Ectodermal cell (in vitro differentiated cells): ENCODE data around the gene SOX8.
"Not testable (repeated sequence)": the region's sequence is repeated elsewhere in the genome, so short reads cannot be mapped to it uniquely, and the experiment has no call there.

Experiments used
- H3K27ac ChIP-seq: 2 replicates; pipeline ENCODE4 v1.7.0; 2013; ENCODE audit warnings: mild to moderate bottlenecking, low read depth, low read length; ENCODE audit not compliant: insufficient read depth, poor library complexity, severe bottlenecking
- H3K27me3 ChIP-seq: 2 replicates; pipeline ENCODE4 v1.7.0; 2013; ENCODE audit warnings: mild to moderate bottlenecking, low read length; ENCODE audit not compliant: insufficient read depth, control insufficient read depth, poor library complexity, severe bottlenecking
- H3K36me3 ChIP-seq: one replicate; pipeline ENCODE4 v1.7.0; 2013; ENCODE audit warnings: low read length; ENCODE audit not compliant: control insufficient read depth, insufficient read depth
- H3K4me1 ChIP-seq: one replicate; pipeline ENCODE4 v1.7.0; 2013; ENCODE audit warnings: low read length; ENCODE audit not compliant: control insufficient read depth, insufficient read depth
- H3K4me3 ChIP-seq: 2 replicates; pipeline ENCODE4 v1.7.0; 2013; ENCODE audit warnings: low read depth, low read length, control low read depth; ENCODE audit not compliant: insufficient read depth
- H3K9me3 ChIP-seq: 2 replicates; pipeline ENCODE4 v1.7.0; 2013; ENCODE audit warnings: mild to moderate bottlenecking, low read length, moderate library complexity; ENCODE audit not compliant: control insufficient read depth
- WGBS, 2 experiments: methylation state at CpG; one replicate each; pipeline ENCODE4 v1.1.7; 2013; ENCODE audit warnings: missing lambda C conversion rate in 2 of 2; 5-methylcytosine and 5-hydroxymethylcytosine counted together

SOX8 gene

DNA sequence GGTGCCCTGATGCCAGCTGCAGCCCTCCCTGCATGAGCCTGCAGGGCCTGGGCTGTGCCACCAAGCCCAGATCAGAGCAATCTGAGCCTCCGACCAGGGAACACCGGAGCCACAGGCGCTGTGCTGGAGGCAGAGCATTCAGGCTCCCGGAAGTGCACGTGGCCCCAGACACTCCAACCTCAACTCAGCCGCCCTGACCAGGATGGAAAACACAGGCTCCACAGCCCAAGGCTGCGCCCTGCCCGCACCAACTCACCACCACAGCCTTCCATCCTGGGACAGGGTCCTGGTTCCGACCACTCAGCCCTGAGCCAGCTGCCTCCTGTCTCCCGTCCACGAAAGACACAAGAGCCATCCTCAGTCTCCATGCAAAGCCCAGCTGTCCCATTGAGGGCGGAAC, 29.2 kb upstream of the SOX8 start:
- H3K27ac ChIP-seq: no peak overlapping the region
- no peaks in the 10 kb centered on the region for H3K4me1 ChIP-seq
- WGBS, 2 experiments: 85 to 86% methylated on average over 12 of the region's 12 CpGs
- no peaks in the 10 kb centered on the region for H3K9me3 ChIP-seq
- H3K4me3 ChIP-seq: no peak overlapping the region
- H3K36me3 ChIP-seq: no peaks in the 10 kb centered on the region
- H3K27me3 ChIP-seq: no peaks in the 10 kb centered on the region

DNA sequence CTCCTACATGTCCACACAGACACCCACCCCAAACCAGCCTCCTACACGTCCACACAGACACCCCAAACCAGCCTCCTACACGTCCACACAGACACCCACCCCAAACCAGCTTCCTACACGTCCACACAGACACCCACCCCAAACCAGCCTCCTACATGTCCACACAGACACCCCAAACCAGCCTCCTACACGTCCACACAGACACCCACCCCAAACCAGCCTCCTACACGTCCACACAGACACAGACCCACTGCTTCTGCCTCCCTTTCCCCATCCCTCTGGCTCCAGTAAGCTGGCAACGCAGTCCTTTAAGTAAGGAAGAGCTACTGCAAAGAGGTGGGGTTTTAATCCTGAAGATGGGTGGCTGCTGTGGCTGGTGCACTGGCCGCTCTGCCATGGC, 27.8 kb upstream of the SOX8 start:
- not testable (repeated sequence) for H3K27me3 ChIP-seq, H3K9me3 ChIP-seq, H3K36me3 ChIP-seq, H3K27ac ChIP-seq, H3K4me3 ChIP-seq, H3K4me1 ChIP-seq
- 90 to 92% methylated on average over 4 of the region's 7 CpGs for WGBS, 2 experiments

DNA sequence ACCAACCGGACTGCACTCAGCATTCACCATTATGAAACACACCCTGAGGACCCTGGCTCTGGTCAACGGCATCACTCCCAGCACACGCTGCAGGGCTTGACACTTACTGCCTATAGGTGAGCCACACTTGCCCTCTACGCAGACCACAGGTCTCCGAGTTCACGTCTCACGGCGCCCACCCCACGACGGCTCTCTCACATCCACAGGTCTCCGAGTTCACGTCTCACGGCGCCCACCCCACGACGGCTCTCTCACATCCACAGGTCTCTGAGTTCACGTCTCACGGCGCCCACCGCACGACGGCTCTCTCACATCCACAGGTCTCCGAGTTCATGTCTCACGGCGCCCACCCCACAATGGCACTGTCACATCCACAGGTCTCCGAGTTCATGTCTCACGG, 25.8 kb upstream of the SOX8 start:
- 95 to 96% methylated on average over 27 of the region's 27 CpGs for WGBS, 2 experiments
- H3K27ac ChIP-seq, H3K9me3 ChIP-seq, H3K4me1 ChIP-seq, H3K4me3 ChIP-seq, H3K27me3 ChIP-seq, H3K36me3 ChIP-seq: not testable (repeated sequence)

DNA sequence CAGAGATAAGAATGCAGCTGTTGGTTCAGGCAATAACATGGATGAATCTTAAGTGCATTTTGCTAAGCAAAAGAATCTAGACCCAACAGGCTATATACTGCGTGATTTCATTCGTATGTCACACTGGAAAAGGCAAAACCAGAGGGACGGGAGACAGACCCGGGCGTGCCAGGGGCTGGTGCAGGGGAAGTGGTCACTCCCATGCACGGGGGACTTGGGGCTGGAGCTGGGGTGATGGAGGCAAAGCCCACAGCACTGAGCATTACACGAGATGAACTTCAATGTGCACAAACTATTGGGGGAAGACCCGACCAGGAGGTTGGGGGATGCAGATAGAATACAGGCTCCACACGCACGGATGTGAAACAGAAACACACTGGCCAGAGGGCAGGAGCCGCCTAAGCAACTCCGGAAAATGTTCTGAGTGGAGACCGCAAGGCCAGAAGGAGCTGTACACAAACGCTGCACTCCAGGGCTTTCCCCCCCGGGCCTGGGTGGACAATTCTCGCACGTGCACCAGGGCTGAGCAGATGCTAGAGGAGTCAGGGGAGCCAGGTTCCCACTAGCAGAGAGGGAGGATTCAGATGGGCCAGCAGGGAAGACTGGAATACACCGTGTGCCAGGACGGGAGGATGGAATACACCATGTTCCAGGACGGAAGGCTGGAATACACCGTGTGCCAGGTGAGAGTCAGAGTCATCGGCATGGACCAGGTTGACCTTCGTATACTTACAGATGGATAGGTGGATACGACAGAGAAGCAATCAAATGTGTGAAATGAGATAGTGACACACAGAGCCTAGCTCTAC, 22.1 kb upstream of the SOX8 start:
- 92 to 94% methylated on average over 24 of the region's 24 CpGs for WGBS, 2 experiments
- Histone ChIP-seq H3K27ac (no peak overlapping the region), H3K9me3 (no peaks in the 10 kb centered on the region), H3K4me1 (peaks cover 5% of the 10 kb centered on the region), H3K4me3 (no peak overlapping the region), H3K36me3 (no peaks in the 10 kb centered on the region), H3K27me3 (no peaks in the 10 kb centered on the region)

DNA sequence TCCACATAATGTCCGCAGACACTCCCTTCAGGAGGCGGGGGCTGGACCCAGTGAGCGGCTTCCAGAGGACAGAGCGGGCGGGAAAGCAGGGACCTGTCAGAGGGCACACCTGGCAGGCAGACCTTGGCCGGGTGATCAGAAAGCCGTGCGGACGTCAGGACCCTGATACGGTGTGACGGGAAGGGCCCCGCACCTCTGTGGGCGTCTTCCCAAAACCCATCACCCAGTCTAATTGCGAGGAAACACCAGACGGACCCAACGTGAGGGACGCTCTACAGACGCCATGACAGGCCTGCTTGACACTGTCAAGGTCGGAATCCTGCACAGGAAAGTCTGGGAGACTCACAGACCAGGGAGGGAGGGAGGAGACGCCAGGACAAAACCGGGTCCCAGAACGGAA, 19.2 kb upstream of the SOX8 start:
- no peak overlapping the region for H3K4me3 ChIP-seq
- H3K27ac ChIP-seq: no peak overlapping the region
- no peaks in the 10 kb centered on the region for H3K27me3 ChIP-seq
- 93 to 95% methylated on average over 20 to 22 of the region's 22 CpGs for whole genome bisulfite sequencing, 2 experiments
- H3K36me3 ChIP-seq: peaks cover 5% of the 10 kb centered on the region
- no peaks in the 10 kb centered on the region for H3K9me3 ChIP-seq
- H3K4me1 ChIP-seq: peaks cover 8% of the 10 kb centered on the region

DNA sequence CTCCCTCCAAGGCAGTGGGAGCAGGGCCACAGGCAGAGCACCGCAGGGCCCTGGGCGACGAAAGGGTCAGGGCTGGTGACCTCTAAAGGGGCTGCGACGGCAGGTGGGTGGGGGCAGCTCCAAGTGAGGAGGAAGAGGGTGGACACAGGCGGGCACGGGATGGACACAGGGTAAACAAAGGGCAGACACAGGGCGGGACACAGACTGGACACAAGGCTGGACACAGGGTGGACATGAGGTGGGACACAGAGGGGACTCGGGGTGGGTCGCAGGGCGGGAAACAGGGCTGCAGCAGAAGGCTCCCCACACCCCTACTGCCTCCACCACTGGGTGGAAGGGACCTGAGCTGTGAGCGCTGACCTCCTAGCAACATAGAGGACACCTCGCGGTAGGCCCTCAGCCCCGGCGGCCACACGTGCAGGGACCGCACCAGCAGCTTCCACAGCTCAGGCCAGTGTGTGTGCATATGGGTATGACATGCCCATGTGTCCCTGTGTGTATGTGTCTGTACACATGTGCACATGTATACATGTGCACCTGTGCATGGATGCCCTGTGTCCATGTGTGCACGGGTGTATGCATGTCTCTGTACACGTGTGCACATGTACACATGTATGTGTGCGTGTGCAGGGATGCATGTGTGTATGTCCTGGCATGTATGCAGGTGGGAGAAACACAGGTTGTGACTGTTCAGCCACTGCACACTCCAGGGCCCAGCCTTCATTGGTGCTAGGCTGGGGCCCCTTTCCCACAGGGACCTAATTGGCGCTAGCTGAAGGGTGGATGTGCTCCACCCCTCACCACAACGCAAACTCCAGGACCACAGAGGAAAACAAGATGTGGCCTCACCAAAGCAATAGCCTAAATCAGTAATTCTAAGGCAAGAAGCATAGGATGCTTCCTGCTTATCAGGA, 18.4 kb upstream of the SOX8 start:
- peaks cover 5% of the 10 kb centered on the region for H3K36me3 ChIP-seq
- WGBS, 2 experiments: 94 to 95% methylated on average over 23 of the region's 23 CpGs
- no peak overlapping the region for H3K4me3 ChIP-seq
- no peaks in the 10 kb centered on the region for H3K9me3 ChIP-seq
- peaks cover 15% of the 10 kb centered on the region for H3K4me1 ChIP-seq
- no peaks in the 10 kb centered on the region for H3K27me3 ChIP-seq
- no peak overlapping the region for H3K27ac ChIP-seq

DNA sequence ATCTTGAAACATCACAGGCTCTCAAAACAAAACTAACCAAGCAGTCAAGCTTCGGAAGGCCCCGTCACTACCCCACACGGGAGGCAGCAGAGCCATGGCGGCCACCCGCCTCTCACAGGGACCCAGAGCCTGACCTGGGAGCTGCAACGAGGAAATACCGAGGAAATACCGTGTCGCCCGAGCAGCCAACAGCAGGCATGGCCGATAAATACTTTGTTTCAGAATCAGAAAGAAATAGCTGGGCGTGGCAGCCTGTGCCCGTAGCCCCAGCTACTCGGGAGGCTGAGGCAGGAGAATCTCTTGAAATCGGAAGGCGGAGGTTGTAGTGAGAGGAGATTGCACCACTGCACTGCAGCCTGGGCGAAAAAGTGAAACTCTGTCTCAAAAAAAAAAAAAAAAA, 17.7 kb upstream of the SOX8 start:
- H3K27ac ChIP-seq: no peak overlapping the region
- 93 to 94% methylated on average over 17 of the region's 17 CpGs for WGBS, 2 experiments

DNA sequence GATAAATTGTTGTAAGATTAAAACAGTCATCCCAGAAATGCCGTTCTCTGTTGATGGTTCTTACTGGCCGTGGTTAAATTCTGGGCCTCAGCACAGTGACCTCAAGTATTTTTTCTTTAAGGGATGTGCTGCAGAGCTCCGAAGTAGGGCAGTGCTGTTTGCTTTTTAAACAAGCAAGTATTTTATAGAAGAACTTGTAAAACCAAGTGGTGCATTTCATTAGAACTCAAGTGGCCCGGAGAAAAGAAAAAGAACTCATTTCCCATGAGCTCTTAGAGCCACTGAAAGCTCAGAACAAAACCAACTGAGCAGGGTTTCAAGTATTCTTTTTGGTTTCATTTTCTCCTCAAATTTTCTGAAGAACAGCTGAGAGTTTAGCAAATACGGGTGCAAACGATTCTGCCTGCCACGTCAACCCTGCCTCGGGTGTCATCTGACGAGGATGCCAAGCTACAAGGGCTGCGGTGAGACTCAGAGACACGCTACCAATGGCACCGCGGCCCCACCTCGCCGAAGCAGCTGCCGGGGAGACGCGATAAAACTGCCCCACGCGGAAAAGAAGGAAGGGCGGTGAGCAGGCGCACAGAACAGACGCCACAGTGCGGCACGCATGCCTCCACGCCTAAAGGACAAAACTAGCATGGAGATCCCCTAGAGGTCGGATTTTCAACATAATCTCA, 17.1 kb upstream of the SOX8 start:
- H3K27ac ChIP-seq: no peak overlapping the region
- 91% methylated on average over 27 of the region's 27 CpGs for WGBS, 2 experiments
- no peak overlapping the region for H3K4me3 ChIP-seq
- no peaks in the 10 kb centered on the region for H3K9me3 ChIP-seq
- H3K27me3 ChIP-seq: peaks cover 2% of the 10 kb centered on the region
- H3K4me1 ChIP-seq: peaks cover 27% of the 10 kb centered on the region
- peaks cover 5% of the 10 kb centered on the region for H3K36me3 ChIP-seq

More for the DNA sequence above, 17.7 kb upstream of the SOX8 start:
- Histone ChIP-seq H3K4me1 (peaks cover 21% of the 10 kb centered on the region), H3K27me3 (no peaks in the 10 kb centered on the region), H3K9me3 (no peaks in the 10 kb centered on the region), H3K4me3 (no peak overlapping the region), H3K36me3 (peaks cover 5% of the 10 kb centered on the region)

DNA sequence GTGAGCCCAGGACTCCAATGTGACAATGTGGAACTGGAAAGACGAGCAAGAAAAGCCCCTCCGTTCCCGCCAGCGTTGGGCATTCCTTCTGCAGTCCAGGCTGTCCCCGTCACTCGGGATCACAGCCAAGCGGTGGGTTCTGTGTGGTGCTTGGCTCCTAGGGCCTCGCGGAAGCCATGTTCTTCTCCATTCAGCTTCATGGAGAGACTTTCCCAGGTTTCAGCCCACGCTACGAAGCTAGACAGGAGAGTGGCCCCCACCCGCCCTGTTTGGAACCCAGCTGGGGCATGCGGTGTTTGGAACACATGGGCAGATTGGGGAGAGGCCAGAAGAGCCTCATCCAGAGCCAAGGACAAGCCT, 16.6 kb upstream of the SOX8 start:
- Histone ChIP-seq H3K4me3 (no peak overlapping the region), H3K9me3 (no peaks in the 10 kb centered on the region), H3K27me3 (peaks cover 8% of the 10 kb centered on the region), H3K4me1 (peaks cover 31% of the 10 kb centered on the region), H3K36me3 (peaks cover 5% of the 10 kb centered on the region), H3K27ac (no peak overlapping the region)
- WGBS, 2 experiments: 95% methylated on average over 13 of the region's 13 CpGs

DNA sequence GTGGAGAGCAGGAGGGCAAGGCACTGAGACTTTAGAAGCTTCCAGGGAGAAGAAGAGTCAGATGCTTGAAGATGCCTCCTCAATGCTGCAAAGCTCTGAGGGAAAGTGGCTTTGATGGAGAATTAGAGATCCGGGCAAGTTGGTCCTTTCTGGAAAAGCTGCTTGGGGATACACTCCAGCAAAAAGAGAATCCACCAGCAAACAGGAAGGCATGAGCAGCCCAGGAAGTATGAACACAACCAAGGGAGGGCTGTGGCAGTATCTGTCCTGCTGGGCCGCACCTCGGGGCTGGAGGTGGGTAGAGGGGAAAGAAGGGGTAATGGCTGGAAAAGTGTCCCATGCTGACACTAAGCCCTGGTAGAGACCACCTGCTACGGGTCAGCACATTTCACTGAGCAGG, 16.1 kb upstream of the SOX8 start:
- no peak overlapping the region for H3K27ac ChIP-seq

More for the DNA sequence above, 16.1 kb upstream of the SOX8 start:
- Histone ChIP-seq H3K36me3 (peaks cover 5% of the 10 kb centered on the region), H3K9me3 (no peaks in the 10 kb centered on the region), H3K27me3 (peaks cover 12% of the 10 kb centered on the region), H3K4me3 (no peak overlapping the region), H3K4me1 (peaks cover 31% of the 10 kb centered on the region)
- WGBS, 2 experiments: 94 to 97% methylated on average over 4 of the region's 4 CpGs
